MCF 10A (cell line): ENCODE results near the gene IL1RN. TPM values are rescaled to one million over a fixed set of nuclear protein-coding genes. Genes with fewer than 3 reads are reported as not detected.

ENCODE experiments used
- BruUV-seq: library from RNA; stranded (reverse); fragments of 400-500 nt; replicated peaks from 2 replicates; lab custom pipeline; 2021; lab: Mats Ljungman, UMichigan
- CTCF ChIA-PET: fragments of 300-600 bp; sonication (Branson Sonifier 250); formaldehyde crosslinking; extraction: SDS; loops from one replicate; lab custom pipeline; 2021; ENCODE audit warnings: antibody characterized with exemption, inconsistent platforms; lab: Yijun Ruan, JAX
- POLR2A ChIA-PET: fragments of 300-600, 350-650 bp; sonication (Branson Sonifier 250); formaldehyde crosslinking; extraction: SDS; loops from one replicate; lab custom pipeline; 2020; ENCODE audit warnings: antibody characterized with exemption, inconsistent platforms; lab: Yijun Ruan, JAX
- DNase-seq: peaks from one replicate; pipeline ENCODE4 v3.0.0-alpha.2; 2018; ENCODE audit not compliant: unreplicated experiment
- H3K27ac Mint-ChIP-seq: one replicate; pipeline ENCODE4 v1.8.0; 2022; ENCODE audit warnings: mild to moderate bottlenecking, low read depth, mixed read lengths; ENCODE audit not compliant: unreplicated experiment
- H3K27me3 Mint-ChIP-seq: one replicate; pipeline ENCODE4 v1.8.0; 2022; ENCODE audit warnings: mixed read lengths; ENCODE audit not compliant: insufficient read depth, unreplicated experiment
- H3K36me3 Mint-ChIP-seq: one replicate; pipeline ENCODE4 v1.8.0; 2022; ENCODE audit warnings: mild to moderate bottlenecking, moderate library complexity, mixed read lengths; ENCODE audit not compliant: insufficient read depth, unreplicated experiment
- H3K4me1 Mint-ChIP-seq: one replicate; pipeline ENCODE4 v1.8.0; 2022; ENCODE audit warnings: mixed read lengths; ENCODE audit not compliant: insufficient read depth, unreplicated experiment
- H3K4me3 Mint-ChIP-seq: one replicate; pipeline ENCODE4 v1.8.0; 2022; ENCODE audit warnings: mild to moderate bottlenecking, moderate library complexity, mixed read lengths; ENCODE audit not compliant: unreplicated experiment
- H3K9me3 Mint-ChIP-seq: one replicate; pipeline ENCODE4 v1.8.0; 2022; ENCODE audit warnings: mixed read lengths; ENCODE audit not compliant: unreplicated experiment
- intact Hi-C: fragments of 100-400 bp; cut with micrococcal nuclease; formaldehyde crosslinking; loops from 2 replicates; pipeline ENCODE4 v1.14.1; 2022
- total RNA-seq: library from RNA; stranded (reverse); gene quantifications from 2 replicates; pipeline ENCODE4 v1.2.3, GENCODE V29; 2022
- TF ChIP-seq, protein P1 (sequence below): fragments of 200-600 bp; IDR thresholded peaks from one replicate; pipeline ENCODE4 v1.8.0; 2022; ENCODE audit warnings: antibody characterized with exemption, mild to moderate bottlenecking; ENCODE audit not compliant: unreplicated experiment

The IL1RN gene
- total RNA-seq, 1 experiment from 2014 or later: not detected

DNA sequence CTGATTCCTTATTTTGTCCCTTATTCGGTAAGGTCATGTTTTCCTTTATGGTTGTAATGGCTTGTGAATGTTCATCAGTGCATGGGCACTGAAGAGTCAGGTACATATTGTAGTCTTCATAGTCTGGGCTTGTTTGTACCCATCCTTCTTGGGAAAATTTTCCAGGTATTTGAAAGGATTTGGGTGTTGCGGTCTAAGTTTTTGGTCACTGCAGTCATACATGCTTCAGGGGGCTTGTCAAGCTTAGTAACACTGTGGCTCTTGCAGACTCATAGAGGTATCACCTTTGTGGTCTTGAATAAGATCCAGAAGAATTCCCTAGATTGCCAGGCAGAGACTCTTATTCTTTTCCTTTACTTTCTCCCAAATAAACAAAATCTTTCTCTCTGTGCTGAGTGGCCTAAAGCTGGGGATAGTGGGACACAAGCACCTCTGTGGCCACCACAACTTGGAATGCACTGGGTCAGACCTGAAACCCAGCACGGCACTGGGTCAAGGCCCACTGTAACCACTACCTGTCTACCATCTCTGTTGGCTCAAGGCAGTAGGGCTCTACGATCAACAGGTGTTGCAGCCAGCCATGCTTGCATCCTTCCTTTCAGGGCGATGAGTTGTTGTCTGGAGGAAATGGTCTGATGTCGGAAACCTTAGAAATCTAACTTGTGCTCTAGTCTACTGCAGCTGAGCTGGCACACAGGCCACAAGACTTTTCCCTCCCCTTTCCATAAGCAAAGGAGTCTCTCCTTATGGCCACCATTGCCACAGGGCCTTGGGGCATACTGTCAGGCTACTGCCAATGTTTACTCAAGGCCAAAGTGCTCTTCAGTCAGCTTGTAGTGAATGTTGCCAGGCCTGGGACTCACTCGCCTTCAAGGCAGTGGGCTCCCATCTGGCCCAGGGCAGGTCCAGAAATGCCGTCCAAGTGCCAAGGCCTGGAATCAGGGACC is 21.5 kb downstream of the IL1RN start:
- TF ChIP-seq, protein P1, sequence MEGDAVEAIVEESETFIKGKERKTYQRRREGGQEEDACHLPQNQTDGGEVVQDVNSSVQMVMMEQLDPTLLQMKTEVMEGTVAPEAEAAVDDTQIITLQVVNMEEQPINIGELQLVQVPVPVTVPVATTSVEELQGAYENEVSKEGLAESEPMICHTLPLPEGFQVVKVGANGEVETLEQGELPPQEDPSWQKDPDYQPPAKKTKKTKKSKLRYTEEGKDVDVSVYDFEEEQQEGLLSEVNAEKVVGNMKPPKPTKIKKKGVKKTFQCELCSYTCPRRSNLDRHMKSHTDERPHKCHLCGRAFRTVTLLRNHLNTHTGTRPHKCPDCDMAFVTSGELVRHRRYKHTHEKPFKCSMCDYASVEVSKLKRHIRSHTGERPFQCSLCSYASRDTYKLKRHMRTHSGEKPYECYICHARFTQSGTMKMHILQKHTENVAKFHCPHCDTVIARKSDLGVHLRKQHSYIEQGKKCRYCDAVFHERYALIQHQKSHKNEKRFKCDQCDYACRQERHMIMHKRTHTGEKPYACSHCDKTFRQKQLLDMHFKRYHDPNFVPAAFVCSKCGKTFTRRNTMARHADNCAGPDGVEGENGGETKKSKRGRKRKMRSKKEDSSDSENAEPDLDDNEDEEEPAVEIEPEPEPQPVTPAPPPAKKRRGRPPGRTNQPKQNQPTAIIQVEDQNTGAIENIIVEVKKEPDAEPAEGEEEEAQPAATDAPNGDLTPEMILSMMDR: no peak
- Mint-ChIP-seq H3K27me3 (no peaks in the 10 kb centered on the region), H3K9me3 (no peaks in the 10 kb centered on the region), H3K36me3 (no peaks in the 10 kb centered on the region), H3K27ac (no peak overlapping the region), H3K4me1 (no peaks in the 10 kb centered on the region), H3K4me3 (no peak overlapping the region)
- CTCF ChIA-PET: interaction anchor here (0.6 to 1.8 kb wide), 8 partner anchors 9 to 133 kb away, joined by 3 to 20 read pairs (median 5); no protein-coding TSS in a partner anchor
- DNase-seq: no peak
- POLR2A ChIA-PET: interaction anchor here (0.6 kb wide), 1 partner anchor 210 kb away, joined by 3 read pairs; no protein-coding TSS in a partner anchor
- BruUV-seq: no TSS peak
- intact Hi-C loops: no loop called here

DNA sequence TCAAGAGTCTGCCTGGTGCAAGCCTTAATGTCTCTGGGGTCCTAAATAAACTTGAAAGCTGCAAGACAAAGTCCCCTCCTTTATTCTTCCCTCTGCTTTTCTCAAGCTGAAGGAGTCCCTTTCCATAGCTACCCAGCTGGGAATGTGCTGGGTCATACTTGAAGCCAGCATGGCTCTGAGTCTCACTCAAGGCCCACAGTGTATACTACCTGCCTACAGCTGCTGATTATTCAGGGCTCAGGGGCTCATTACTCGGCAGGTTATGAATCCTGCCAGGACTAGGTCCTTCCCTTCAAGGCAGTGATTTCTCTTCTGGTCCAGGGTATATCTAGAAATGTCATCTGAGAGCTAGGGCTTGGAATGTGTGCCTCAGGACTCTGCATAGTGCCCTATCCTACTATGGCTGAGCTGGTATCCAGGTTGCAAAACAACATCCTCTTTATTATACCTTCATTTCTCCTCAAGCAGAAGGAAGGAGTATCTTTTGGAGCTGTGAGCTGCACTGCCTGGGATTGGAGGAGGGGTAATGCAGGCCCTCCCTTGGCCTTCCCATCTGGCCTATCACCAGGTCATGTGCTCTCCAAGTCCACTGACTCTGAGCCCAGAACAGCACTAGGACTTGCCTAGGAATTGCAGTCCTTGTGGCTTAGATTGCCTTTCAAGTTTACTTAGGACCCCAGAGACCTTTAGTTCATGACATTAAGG is 22.3 kb downstream of the IL1RN start:
- Mint-ChIP-seq H3K27ac (no peak overlapping the region), H3K27me3 (no peaks in the 10 kb centered on the region), H3K4me3 (no peak overlapping the region), H3K4me1 (no peaks in the 10 kb centered on the region), H3K9me3 (no peaks in the 10 kb centered on the region), H3K36me3 (no peaks in the 10 kb centered on the region)
- intact Hi-C loops: no loop called here
- CTCF ChIA-PET: interaction anchor here (0.5 to 1.8 kb wide), 5 partner anchors 9 to 49 kb away, joined by 3 to 20 read pairs (median 6); no protein-coding TSS in a partner anchor
- TF ChIP-seq, protein P1: no peak
- no TSS peak for BruUV-seq
- POLR2A ChIA-PET: no interaction called here
- no peak for DNase-seq

DNA sequence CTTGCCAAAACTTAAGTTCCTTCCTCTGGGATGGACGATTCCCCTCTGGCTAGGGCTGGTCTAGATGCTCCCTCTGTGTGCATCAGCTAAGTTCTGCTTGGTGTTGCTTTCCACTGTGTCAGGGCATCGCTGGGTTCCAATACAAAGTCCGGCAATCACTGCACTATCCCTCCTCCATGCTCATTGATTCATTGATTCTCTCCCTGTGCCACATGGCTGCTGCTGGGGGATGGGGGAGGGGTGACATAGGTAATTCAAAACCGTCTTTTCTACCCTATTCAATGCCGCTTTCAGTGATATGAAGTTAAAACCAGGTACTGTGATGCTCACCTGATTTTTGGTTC is 22.8 kb downstream of the IL1RN start:
- Mint-ChIP-seq H3K36me3 (no peaks in the 10 kb centered on the region), H3K9me3 (no peaks in the 10 kb centered on the region), H3K27ac (no peak overlapping the region), H3K4me1 (no peaks in the 10 kb centered on the region), H3K27me3 (no peaks in the 10 kb centered on the region), H3K4me3 (no peak overlapping the region)
- intact Hi-C loops: no loop called here
- ChIA-PET CTCF (interaction anchor here (0.5 to 1.0 kb wide), 2 partner anchors 9 to 12 kb away, joined by 3 to 6 read pairs; no protein-coding TSS in a partner anchor), POLR2A (no interaction called here)
- no peak for DNase-seq
- TF ChIP-seq, protein P1: no peak
- BruUV-seq: no TSS peak

DNA sequence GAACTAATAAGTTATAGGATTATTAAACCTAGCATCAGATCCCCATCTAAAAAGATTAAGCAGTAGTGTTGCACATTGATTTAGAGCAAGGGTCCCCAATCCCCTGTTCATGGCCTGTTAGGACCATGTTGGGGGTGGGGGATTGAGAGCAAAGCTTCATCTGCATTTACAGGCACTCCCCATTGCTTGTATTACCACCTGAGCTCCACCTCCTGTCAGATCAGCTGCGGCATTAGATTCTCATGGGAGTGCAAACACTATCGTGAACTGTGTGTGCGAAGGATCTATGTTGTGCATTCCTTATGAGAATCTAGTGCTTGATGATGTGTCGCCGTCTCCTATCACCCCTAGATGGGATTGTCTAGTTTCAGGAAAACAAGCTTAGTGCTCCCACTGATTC is 27.9 kb downstream of the IL1RN start:
- H3K27me3 Mint-ChIP-seq: no peaks in the 10 kb centered on the region
- H3K4me1 Mint-ChIP-seq: peaks cover 16% of the 10 kb centered on the region
- POLR2A ChIA-PET: interaction anchor here (1.5 kb wide), 1 partner anchor 85 kb away, joined by 4 read pairs; no protein-coding TSS in a partner anchor
- H3K4me3 Mint-ChIP-seq: no peak overlapping the region
- BruUV-seq: no TSS peak
- intact Hi-C loops: no loop called here
- TF ChIP-seq, protein P1: no peak
- H3K27ac Mint-ChIP-seq: no peak overlapping the region
- no peak for DNase-seq
- H3K9me3 Mint-ChIP-seq: no peaks in the 10 kb centered on the region
- CTCF ChIA-PET: interaction anchor here (0.8 to 1.8 kb wide), 5 partner anchors 18 to 235 kb away, joined by 3 to 19 read pairs (median 3); no protein-coding TSS in a partner anchor
- no peaks in the 10 kb centered on the region for H3K36me3 Mint-ChIP-seq
